HepG2 (cell line): ENCODE measurements around the gene C9orf50. TPM values are rescaled to one million over a fixed set of nuclear protein-coding genes. Genes with fewer than 3 reads are reported as not detected.
A peak's percentile ranks its signal among the peaks of the same experiment; 100 is the strongest.

ENCODE experiments used
- ATF7 ChIP-seq, 2 experiments: fragments of 450-650 bp in 1 of 2; sonication (generic) in 1 of 2; formaldehyde crosslinking in 1 of 2; IDR thresholded peaks; 2 replicates each; pipeline versions ENCODE4 v1.4.0 to v1.6.1; 2016 to 2020; ENCODE audit warnings: antibody characterized with exemption in 1 of 2, mild to moderate bottlenecking in 1 of 2, missing genetic modification reagents in 1 of 2
- DNMT3B ChIP-seq: conservative IDR thresholded peaks from 2 replicates; pipeline ENCODE4 v1.6.1; 2016; ENCODE audit warnings: missing biosample characterization, control low read depth
- HNRNPH1 ChIP-seq: fragments of 200-400 bp; formaldehyde crosslinking; optimal IDR thresholded peaks from 2 replicates; pipeline ENCODE3; 2017; ENCODE audit warnings: mild to moderate bottlenecking, low read depth, low read length
- KDM2A ChIP-seq: sonication (generic); formaldehyde crosslinking; IDR thresholded peaks from 2 replicates; pipeline ENCODE4 v1.4.0; 2020; ENCODE audit warnings: low read depth, missing genetic modification reagents, borderline replicate concordance
- PAF1 ChIP-seq: IDR thresholded peaks from 2 replicates; pipeline ENCODE4 v1.6.1; 2016; ENCODE audit warnings: missing genetic modification reagents, missing compliant biosample characterization
- POGZ ChIP-seq: sonication (generic); formaldehyde crosslinking; IDR thresholded peaks from 2 replicates; pipeline ENCODE4 v1.4.0; 2020; ENCODE audit warnings: mild to moderate bottlenecking, missing genetic modification reagents
- POLR2G ChIP-seq: fragments of 200-400 bp; formaldehyde crosslinking; IDR thresholded peaks from 2 replicates; pipeline ENCODE4 v1.6.1; 2018; ENCODE audit warnings: mild to moderate bottlenecking, low read depth, low read length, moderate library complexity
- RNF2 ChIP-seq: fragments of 450-650 bp; conservative IDR thresholded peaks from 2 replicates; pipeline ENCODE4 v1.6.1; 2016; ENCODE audit warnings: low read depth
- SNAI1 ChIP-seq: sonication (generic); formaldehyde crosslinking; IDR thresholded peaks from 2 replicates; pipeline ENCODE4 v1.5.0; 2020; ENCODE audit warnings: mild to moderate bottlenecking, missing genetic modification reagents, borderline replicate concordance
- SRF ChIP-seq: IDR thresholded peaks from 2 replicates; pipeline ENCODE4 v1.6.1; 2011; ENCODE audit warnings: mild to moderate bottlenecking, low read depth, low read length, moderate library complexity
- SUZ12 ChIP-seq: fragments of 150-350 bp; IDR thresholded peaks from 2 replicates; pipeline ENCODE4 v1.6.1; 2014; ENCODE audit warnings: low read depth, low read length
- SYNCRIP ChIP-seq: fragments of 200-400 bp; formaldehyde crosslinking; IDR thresholded peaks from 2 replicates; pipeline ENCODE4 v1.6.1; 2018; ENCODE audit warnings: mild to moderate bottlenecking, low read depth, low read length; ENCODE audit not compliant: insufficient read depth
- TCF7L2 ChIP-seq: IDR thresholded peaks from 2 replicates; pipeline ENCODE4 v1.6.1; 2011; ENCODE audit warnings: mild to moderate bottlenecking, low read depth, low read length, moderate library complexity
- TOE1 ChIP-seq: sonication (generic); formaldehyde crosslinking; IDR thresholded peaks from 2 replicates; pipeline ENCODE4 v1.4.0; 2020; ENCODE audit warnings: mild to moderate bottlenecking, missing genetic modification reagents
- ZFP37 ChIP-seq: sonication (generic); formaldehyde crosslinking; IDR thresholded peaks from 2 replicates; pipeline ENCODE4 v1.4.0; 2020; ENCODE audit warnings: missing genetic modification reagents, borderline replicate concordance
- ZNF335 ChIP-seq: sonication (generic); formaldehyde crosslinking; IDR thresholded peaks from 2 replicates; pipeline ENCODE4 v1.4.0; 2020; ENCODE audit warnings: missing genetic modification reagents
- ZNF382 ChIP-seq: sonication (generic); formaldehyde crosslinking; IDR thresholded peaks from 2 replicates; pipeline ENCODE4 v1.5.0; 2020; ENCODE audit warnings: missing genetic modification reagents, mild to moderate bottlenecking, borderline replicate concordance
- ZNF430 ChIP-seq: sonication (generic); formaldehyde crosslinking; IDR thresholded peaks from 2 replicates; pipeline ENCODE4 v1.9.0; 2021; ENCODE audit warnings: mild to moderate bottlenecking, missing genetic modification reagents
- ZNF713 ChIP-seq: sonication (generic); formaldehyde crosslinking; IDR thresholded peaks from 2 replicates; pipeline ENCODE4 v1.4.0; 2020; ENCODE audit warnings: mild to moderate bottlenecking, missing genetic modification reagents
- ZNF724P ChIP-seq: sonication (generic); formaldehyde crosslinking; IDR thresholded peaks from 2 replicates; pipeline ENCODE4 v1.8.0; 2022; ENCODE audit warnings: missing genetic modification reagents, borderline replicate concordance
- polyA plus RNA-seq, 8 experiments: library from polyadenylated mRNA; depleted of rRNA in 3 of 8; stranded (reverse) in 7 of 8; unstranded in 1 of 8; fragments of >200 nt; fragmentation: Illumina TruSeq in 4 of 8; extraction: Trizol in 4 of 8; gene quantifications; 2 replicates each; pipeline versions ENCODE4 v1.2.1 to v1.2.3, GENCODE V29; 2011 to 2016; ENCODE audit warnings: low read depth in 4 of 8, missing spikeins in 1 of 8, mixed read lengths in 1 of 8; ENCODE audit not compliant: insufficient read depth in 1 of 8
- total RNA-seq, 5 experiments: library from RNA; depleted of rRNA; stranded (reverse); fragments of >200 nt; fragmentation: Illumina TruSeq; extraction: Trizol; gene quantifications; 2 replicates each; pipeline ENCODE4 v1.2.3, GENCODE V29; 2016; ENCODE audit warnings: low read depth in 1 of 5
- TF ChIP-seq, protein P1 (sequence below): sonication (generic); formaldehyde crosslinking; IDR thresholded peaks from 2 replicates; pipeline ENCODE4 v1.4.0; 2020; ENCODE audit warnings: low read depth, mild to moderate bottlenecking, missing genetic modification reagents
- TF ChIP-seq, protein P2 (sequence below): IDR thresholded peaks from 2 replicates; pipeline ENCODE4 v1.6.1; 2016
- TF ChIP-seq, protein P3 (sequence below): IDR thresholded peaks from 2 replicates; pipeline ENCODE4 v1.6.1; 2016; ENCODE audit warnings: mild to moderate bottlenecking, missing biosample characterization, missing genetic modification reagents
- TF ChIP-seq, protein P4 (sequence below): sonication (generic); formaldehyde crosslinking; IDR thresholded peaks from 2 replicates; pipeline ENCODE4 v1.4.0; 2020; ENCODE audit warnings: mild to moderate bottlenecking, missing genetic modification reagents

Gene C9orf50
- total and polyA plus RNA-seq, 2 of the 13 experiments (the other 11 are each of a cell fraction or from before 2014, with no cell fraction given), result not detected

DNA sequence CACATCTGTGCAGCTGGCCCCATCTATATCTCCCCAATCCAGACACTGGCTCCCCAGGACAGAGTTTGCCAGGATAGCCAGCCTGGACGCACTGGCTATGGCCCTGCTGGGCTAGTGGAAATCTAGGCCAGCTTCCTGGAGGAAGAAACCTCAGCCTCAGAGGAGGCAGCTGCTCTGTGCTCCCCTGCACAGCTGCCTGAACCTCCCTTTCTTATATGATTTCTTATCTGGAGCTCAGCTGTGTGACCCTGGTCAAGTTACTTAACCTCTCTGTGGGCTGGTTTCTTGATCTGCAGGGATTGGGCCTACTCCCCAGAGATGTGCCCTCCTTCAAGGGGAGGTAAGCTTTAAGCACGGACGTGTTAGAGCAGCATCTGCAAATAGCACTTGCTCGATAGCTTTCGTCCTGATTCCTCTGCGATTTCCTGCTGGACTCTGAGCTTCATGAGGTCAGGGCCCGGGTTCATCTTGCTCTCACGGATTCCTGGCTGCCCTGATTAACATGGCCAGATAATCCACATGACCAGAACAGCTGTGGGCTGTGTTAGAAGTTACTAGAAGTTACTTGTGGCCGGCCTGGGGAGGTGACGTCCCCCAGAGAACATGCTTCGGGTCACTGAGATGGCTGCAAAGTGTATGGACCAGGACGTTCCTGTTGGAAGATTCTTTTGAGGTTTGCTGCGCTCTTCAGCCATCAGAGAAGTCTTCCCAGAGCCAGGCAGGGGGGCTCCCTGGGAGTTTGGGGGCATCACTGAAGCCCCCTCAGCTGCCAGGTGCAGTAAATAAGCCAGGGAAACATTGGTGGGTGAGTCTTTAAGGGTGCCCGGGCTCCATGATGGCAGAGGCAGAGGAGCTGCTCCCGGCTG is 14.5 kb downstream of the C9orf50 start (continued):
- TF ChIP-seq, protein P1, sequence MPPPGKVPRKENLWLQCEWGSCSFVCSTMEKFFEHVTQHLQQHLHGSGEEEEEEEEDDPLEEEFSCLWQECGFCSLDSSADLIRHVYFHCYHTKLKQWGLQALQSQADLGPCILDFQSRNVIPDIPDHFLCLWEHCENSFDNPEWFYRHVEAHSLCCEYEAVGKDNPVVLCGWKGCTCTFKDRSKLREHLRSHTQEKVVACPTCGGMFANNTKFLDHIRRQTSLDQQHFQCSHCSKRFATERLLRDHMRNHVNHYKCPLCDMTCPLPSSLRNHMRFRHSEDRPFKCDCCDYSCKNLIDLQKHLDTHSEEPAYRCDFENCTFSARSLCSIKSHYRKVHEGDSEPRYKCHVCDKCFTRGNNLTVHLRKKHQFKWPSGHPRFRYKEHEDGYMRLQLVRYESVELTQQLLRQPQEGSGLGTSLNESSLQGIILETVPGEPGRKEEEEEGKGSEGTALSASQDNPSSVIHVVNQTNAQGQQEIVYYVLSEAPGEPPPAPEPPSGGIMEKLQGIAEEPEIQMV (CRISPR knock-in tag), result 0 out of 2 replicates have a peak, but pooled peaks have one; percentile 56
- TF ChIP-seq SUZ12 (no peak), POGZ (CRISPR knock-in tag) (no peak), PAF1 (CRISPR knock-in tag) (no peak), ATF7 (IDR thresholded peaks at IDR 0.05) (no peak), ATF7 (CRISPR knock-in tag; IDR thresholded peaks at IDR 0.05) (no peak; the same call in 1 of the 2 replicates), ZNF382 (CRISPR knock-in tag) (no peak), DNMT3B (CRISPR knock-in tag) (no peak), POLR2G (peak; percentile 70), HNRNPH1 (no peak), KDM2A (CRISPR knock-in tag) (peak; percentile 40; the same call in 1 of the 2 replicates), SYNCRIP (no peak), TCF7L2 (no peak), ZNF713 (peak; percentile 55; the same call in 1 of the 2 replicates), TOE1 (no peak), ZFP37 (CRISPR knock-in tag) (0 out of 2 replicates have a peak, but pooled peaks have one; percentile 43), SNAI1 (CRISPR knock-in tag) (no peak), ZNF335 (CRISPR knock-in tag) (peak; percentile 63; the same call in 1 of the 2 replicates), SRF (no peak), ZNF430 (CRISPR knock-in tag) (peak; percentile 38; the same call in 1 of the 2 replicates), ZNF724P (CRISPR knock-in tag) (peak; percentile 22; the same call in 1 of the 2 replicates), RNF2 (no peak)
- TF ChIP-seq, protein P2, sequence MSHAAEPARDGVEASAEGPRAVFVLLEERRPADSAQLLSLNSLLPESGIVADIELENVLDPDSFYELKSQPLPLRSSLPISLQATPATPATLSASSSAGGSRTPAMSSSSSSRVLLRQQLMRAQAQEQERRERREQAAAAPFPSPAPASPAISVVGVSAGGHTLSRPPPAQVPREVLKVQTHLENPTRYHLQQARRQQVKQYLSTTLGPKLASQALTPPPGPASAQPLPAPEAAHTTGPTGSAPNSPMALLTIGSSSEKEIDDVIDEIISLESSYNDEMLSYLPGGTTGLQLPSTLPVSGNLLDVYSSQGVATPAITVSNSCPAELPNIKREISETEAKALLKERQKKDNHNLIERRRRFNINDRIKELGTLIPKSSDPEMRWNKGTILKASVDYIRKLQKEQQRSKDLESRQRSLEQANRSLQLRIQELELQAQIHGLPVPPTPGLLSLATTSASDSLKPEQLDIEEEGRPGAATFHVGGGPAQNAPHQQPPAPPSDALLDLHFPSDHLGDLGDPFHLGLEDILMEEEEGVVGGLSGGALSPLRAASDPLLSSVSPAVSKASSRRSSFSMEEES, result peak; percentile 74; the same call in 1 of the 2 replicates
- TF ChIP-seq, protein P3, sequence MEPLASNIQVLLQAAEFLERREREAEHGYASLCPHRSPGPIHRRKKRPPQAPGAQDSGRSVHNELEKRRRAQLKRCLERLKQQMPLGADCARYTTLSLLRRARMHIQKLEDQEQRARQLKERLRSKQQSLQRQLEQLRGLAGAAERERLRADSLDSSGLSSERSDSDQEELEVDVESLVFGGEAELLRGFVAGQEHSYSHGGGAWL (CRISPR knock-in tag), result 0 out of 2 replicates have a peak, but pooled peaks have one; percentile 41
- TF ChIP-seq, protein P4, sequence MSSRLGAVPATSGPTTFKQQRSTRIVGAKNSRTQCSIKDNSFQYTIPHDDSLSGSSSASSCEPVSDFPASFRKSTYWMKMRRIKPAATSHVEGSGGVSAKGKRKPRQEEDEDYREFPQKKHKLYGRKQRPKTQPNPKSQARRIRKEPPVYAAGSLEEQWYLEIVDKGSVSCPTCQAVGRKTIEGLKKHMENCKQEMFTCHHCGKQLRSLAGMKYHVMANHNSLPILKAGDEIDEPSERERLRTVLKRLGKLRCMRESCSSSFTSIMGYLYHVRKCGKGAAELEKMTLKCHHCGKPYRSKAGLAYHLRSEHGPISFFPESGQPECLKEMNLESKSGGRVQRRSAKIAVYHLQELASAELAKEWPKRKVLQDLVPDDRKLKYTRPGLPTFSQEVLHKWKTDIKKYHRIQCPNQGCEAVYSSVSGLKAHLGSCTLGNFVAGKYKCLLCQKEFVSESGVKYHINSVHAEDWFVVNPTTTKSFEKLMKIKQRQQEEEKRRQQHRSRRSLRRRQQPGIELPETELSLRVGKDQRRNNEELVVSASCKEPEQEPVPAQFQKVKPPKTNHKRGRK (CRISPR knock-in tag), result no peak
